Breast epithelium (tissue), 3 donors: ENCODE data around the gene TTC7B.

Source experiments
- POLR2A ChIP-seq: fragments of 450-650 bp; IDR thresholded peaks from one replicate; pipeline ENCODE4 v1.6.1; 2016; ENCODE audit warnings: antibody characterized with exemption, mild to moderate bottlenecking, moderate library complexity
- POLR2AphosphoS5 ChIP-seq, 3 donors: sonication (generic); formaldehyde crosslinking; IDR thresholded peaks; one replicate each; pipeline ENCODE4 v1.6.1; 2017; ENCODE audit warnings: antibody characterized with exemption in 3 of 3
- TF ChIP-seq, protein P1 (sequence below), 3 donors: fragments of 450-650 bp; IDR thresholded peaks; one replicate each; pipeline ENCODE4 v1.5.1; 2016 to 2017; ENCODE audit warnings: antibody characterized with exemption in 3 of 3, mild to moderate bottlenecking in 3 of 3, moderate library complexity in 3 of 3

DNA sequence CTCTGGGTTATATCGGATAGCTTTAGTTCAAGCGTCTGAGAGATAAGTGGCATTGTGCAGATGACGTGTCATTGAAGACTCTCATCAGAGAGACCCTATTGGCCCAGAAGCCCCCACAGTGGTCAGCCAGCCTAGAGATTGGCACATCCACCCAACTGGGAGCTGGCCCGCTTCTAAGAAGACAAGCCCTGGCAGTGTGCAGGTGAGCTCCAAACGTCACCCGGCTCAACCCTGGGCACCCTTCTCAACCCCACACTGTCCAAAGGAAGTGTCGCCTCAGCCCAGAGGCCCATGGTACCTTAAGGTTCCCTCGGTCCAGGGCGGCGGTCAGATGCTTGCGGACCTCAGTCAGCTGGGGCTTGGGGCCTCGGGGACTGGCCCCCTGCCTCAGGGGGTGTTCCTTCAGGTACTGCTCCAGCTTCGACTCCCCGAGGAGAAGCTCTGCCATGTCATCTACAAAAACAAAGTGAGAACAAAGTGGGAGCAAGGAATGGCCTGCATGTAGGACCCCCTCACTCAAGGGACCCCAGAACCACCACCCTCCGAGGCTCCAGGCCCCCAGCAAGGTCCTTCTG, 30.3 kb downstream of the TTC7B start:
- TF ChIP-seq, protein P1, sequence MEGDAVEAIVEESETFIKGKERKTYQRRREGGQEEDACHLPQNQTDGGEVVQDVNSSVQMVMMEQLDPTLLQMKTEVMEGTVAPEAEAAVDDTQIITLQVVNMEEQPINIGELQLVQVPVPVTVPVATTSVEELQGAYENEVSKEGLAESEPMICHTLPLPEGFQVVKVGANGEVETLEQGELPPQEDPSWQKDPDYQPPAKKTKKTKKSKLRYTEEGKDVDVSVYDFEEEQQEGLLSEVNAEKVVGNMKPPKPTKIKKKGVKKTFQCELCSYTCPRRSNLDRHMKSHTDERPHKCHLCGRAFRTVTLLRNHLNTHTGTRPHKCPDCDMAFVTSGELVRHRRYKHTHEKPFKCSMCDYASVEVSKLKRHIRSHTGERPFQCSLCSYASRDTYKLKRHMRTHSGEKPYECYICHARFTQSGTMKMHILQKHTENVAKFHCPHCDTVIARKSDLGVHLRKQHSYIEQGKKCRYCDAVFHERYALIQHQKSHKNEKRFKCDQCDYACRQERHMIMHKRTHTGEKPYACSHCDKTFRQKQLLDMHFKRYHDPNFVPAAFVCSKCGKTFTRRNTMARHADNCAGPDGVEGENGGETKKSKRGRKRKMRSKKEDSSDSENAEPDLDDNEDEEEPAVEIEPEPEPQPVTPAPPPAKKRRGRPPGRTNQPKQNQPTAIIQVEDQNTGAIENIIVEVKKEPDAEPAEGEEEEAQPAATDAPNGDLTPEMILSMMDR (IDR thresholded peaks at IDR 0.05) = no peak
- TF ChIP-seq POLR2AphosphoS5 (IDR thresholded peaks at IDR 0.05) = no peak
- TF ChIP-seq POLR2A = no peak
